ENCODE measurements around the gene NECAB3.

The NECAB3 gene

DNA sequence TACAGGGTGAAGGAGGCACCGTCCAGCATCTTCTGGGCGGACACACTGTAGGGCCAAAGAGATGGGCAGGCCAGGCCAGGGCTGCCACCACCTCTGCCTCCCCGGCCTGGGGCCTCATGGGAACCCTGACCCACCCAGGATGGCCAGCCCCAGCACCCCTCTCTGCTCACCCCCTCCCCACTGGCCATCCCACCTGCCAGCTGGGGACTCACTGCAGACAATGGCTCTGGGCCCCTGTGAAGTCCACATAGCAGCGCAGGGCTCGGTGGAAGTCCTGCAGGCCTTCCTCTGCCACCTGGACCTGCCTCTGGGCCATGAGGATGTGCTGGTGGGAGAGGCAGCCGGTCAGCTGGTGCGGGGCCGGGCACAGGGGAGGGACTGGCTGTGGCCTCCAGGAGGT lies 15.7 kb downstream of the NECAB3 start:
- TF ChIP-seq, protein P1, sequence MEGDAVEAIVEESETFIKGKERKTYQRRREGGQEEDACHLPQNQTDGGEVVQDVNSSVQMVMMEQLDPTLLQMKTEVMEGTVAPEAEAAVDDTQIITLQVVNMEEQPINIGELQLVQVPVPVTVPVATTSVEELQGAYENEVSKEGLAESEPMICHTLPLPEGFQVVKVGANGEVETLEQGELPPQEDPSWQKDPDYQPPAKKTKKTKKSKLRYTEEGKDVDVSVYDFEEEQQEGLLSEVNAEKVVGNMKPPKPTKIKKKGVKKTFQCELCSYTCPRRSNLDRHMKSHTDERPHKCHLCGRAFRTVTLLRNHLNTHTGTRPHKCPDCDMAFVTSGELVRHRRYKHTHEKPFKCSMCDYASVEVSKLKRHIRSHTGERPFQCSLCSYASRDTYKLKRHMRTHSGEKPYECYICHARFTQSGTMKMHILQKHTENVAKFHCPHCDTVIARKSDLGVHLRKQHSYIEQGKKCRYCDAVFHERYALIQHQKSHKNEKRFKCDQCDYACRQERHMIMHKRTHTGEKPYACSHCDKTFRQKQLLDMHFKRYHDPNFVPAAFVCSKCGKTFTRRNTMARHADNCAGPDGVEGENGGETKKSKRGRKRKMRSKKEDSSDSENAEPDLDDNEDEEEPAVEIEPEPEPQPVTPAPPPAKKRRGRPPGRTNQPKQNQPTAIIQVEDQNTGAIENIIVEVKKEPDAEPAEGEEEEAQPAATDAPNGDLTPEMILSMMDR (IDR thresholded peaks at IDR 0.05), result no peak
- Histone ChIP-seq H3K9me3 (no peaks in the 10 kb centered on the region), H3K4me3 (ENCODE audit: low read depth in 1 of 2, low read length in 1 of 2) (no peak overlapping the region), H3K27ac (no peak overlapping the region), H3K4me1 (ENCODE audit: control insufficient read depth in 1 of 2, insufficient read depth in 1 of 2, low read depth in 1 of 2, low read length in 1 of 2) (peaks cover 6 to 7% of the 10 kb centered on the region in 2 experiments), H3K27me3 (peaks cover 5% of the 10 kb centered on the region), H3K36me3 (no peaks in the 10 kb centered on the region)

DNA sequence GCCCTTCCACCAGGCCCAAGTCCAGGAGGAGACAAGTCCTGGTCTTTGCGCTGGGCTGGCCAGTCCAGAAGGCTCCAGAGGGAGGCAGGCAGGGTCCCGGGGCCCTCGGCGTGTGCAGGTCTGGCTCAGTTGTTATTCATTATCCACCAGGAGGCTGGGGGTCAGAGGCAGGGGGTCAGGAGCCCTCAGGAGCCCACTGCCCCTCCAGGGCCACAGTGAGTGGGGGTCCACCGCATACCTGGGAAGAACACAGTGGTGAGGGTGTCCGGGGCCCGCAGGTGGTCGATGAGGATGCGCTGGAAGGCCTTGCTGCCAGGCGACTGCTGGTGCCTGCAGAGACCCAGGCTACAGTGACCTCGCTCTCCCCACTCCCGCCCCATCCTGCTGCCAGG lies 16.5 kb downstream of the NECAB3 start:
- peaks cover 0 to 2% of the 10 kb centered on the region in 2 experiments for H3K4me1 ChIP-seq (ENCODE audit: control insufficient read depth in 1 of 2, insufficient read depth in 1 of 2, low read depth in 1 of 2, low read length in 1 of 2)
- no peaks in the 10 kb centered on the region for H3K36me3 ChIP-seq
- TF ChIP-seq, protein P1 (IDR thresholded peaks at IDR 0.05), result no peak
- no peaks in the 10 kb centered on the region for H3K9me3 ChIP-seq
- peaks cover 5% of the 10 kb centered on the region for H3K27me3 ChIP-seq
- H3K4me3 ChIP-seq (ENCODE audit: low read depth in 1 of 2, low read length in 1 of 2), result no peak overlapping the region
- H3K27ac ChIP-seq, result no peak overlapping the region

DNA sequence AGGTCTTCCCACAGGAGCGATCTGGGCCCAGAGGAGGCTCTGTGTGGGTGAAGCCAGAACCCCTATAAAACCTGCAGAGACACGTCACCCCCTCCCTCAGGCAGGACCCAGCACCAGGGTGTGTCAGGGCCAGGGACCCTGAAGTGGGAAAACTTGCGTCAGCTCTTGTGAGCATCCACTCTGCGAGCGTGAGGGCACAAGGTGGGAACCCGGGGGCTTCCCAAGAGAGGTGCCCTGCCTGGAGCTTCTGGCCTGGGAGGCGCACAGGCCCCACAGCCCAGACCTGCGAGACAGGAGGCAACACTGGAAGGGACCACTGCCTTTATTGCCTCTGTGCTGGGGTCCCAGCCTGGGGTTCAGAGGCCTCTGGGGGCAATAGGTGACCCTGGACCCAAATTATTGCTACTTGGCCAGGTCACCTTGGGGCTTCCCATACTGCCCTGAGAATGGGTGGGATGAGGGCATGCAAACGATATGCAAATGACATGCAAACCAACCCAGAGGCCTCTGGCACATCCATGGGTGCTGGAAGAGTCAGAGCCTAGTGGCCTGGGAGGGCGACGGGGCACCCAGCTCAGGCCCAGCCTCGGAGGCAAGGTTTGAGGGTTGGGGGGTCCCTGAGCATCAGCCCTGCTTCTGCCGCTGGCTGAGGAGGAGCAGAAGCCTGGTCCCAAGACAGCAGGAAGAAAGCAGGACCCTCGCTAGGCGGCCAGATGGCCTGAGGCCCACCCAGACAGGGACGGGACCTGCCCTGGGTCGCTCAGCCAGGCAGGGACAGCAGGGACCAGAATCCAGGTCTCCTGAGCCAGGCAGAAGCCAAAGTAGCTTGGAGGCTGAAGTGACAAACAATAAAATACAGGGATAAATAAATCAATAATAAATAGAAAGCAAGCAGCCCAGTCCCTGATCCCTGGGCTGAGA lies 17.2 kb downstream of the NECAB3 start:
- H3K9me3 ChIP-seq, result no peaks in the 10 kb centered on the region
- TF ChIP-seq, protein P1 (IDR thresholded peaks at IDR 0.05), result no peak
- H3K4me1 ChIP-seq (ENCODE audit: control insufficient read depth in 1 of 2, insufficient read depth in 1 of 2, low read depth in 1 of 2, low read length in 1 of 2), result no peaks in the 10 kb centered on the region
- H3K27ac ChIP-seq, result no peak overlapping the region
- peaks cover 5% of the 10 kb centered on the region for H3K27me3 ChIP-seq
- H3K4me3 ChIP-seq (ENCODE audit: low read depth in 1 of 2, low read length in 1 of 2), result no peak overlapping the region
- H3K36me3 ChIP-seq, result no peaks in the 10 kb centered on the region

DNA sequence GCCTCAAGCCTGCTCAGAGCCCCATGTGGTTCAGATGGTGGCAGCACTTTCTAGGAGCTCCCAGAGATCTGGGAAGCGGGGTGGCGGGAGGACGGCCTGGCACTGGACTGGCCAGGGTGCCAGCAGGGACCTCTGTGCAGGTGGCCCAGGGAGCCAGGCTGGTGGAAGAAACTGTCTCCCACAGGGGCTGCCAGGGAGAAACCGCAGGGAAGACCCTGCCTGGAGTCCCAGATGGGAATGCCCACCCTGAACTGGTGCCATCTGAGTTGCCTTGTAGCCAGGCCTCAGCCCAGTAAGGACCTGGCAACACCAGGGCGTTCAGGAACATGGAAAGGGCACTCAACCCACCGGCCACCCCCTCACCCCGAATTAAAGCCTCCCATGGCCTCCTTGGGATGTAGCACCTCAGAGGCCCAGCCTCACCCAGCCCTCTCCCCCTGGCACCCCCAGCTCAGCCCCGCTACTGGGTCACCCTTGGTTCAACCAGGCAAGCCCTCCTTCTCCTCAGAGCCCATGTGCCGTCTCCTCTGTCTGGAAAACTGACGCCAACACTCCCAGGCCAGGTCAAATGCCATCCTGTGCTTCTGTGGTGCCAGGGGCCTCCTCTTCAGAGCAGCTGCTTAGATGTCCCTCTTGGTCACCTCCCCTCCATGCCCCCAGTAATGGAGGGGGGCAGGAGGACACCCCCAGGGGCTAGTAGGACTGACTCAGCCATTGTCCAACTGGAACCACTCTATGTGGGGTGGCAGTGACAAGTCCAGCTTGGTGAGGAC lies 18.0 kb downstream of the NECAB3 start:
- no peaks in the 10 kb centered on the region for H3K4me1 ChIP-seq (ENCODE audit: control insufficient read depth in 1 of 2, insufficient read depth in 1 of 2, low read depth in 1 of 2, low read length in 1 of 2)
- TF ChIP-seq, protein P1 (IDR thresholded peaks at IDR 0.05), result no peak
- H3K4me3 ChIP-seq (ENCODE audit: low read depth in 1 of 2, low read length in 1 of 2), result no peak overlapping the region
- H3K36me3 ChIP-seq, result no peaks in the 10 kb centered on the region
- H3K27me3 ChIP-seq, result peaks cover 5% of the 10 kb centered on the region
- no peaks in the 10 kb centered on the region for H3K9me3 ChIP-seq
- H3K27ac ChIP-seq, result no peak overlapping the region

DNA sequence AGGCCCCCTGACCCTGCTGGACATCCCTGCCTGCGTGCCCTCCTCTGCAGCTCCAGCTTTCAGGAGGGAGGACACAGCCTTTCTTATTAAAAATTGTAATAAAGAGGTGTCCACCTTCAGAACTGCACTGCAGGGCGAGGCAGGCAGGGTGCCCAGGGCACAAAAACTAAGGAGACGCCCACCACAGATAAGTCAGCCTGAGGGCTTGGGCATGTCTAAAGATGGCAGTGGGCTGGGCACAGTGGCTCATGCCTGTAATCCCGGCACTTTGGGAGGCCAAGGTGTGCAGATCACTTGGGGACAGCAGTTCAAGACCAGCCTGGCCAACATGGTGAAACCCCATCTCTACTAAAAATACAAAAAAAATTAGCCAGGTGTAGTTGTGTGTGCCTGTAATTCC lies 19.1 kb downstream of the NECAB3 start:
- H3K4me3 ChIP-seq (ENCODE audit: low read depth in 1 of 2, low read length in 1 of 2), result no peak overlapping the region
- no peaks in the 10 kb centered on the region for H3K4me1 ChIP-seq (ENCODE audit: control insufficient read depth in 1 of 2, insufficient read depth in 1 of 2, low read depth in 1 of 2, low read length in 1 of 2)
- TF ChIP-seq, protein P1 (IDR thresholded peaks at IDR 0.05), result no peak
- peaks cover 5% of the 10 kb centered on the region for H3K27me3 ChIP-seq
- H3K36me3 ChIP-seq, result no peaks in the 10 kb centered on the region
- H3K9me3 ChIP-seq, result no peaks in the 10 kb centered on the region
- no peak overlapping the region for H3K27ac ChIP-seq
